Right ventricle myocardium superior (tissue), 1 donor: ENCODE data around the gene SPSB4. TPM values are rescaled to one million over a fixed set of nuclear protein-coding genes. Genes with fewer than 3 reads are reported as not detected.
"Not testable (repeated sequence)": the region's sequence is repeated elsewhere in the genome, so short reads cannot be mapped to it uniquely, and the experiment has no call there.

ENCODE experiments used
- ATAC-seq: fragments of 200-7000 bp; cut with Tn5 transposase; one replicate; pipeline ENCODE4 v1.9.1; 2020; ENCODE audit warnings: mild to moderate bottlenecking; ENCODE audit not compliant: poor library complexity
- DNase-seq: peaks from one replicate; pipeline ENCODE4 v3.0.0-alpha.2; 2020
- intact Hi-C: fragments of 100-400 bp; cut with DNase I; formaldehyde crosslinking; loops from one replicate; pipeline ENCODE4 v1.11.2; 2022
- total RNA-seq: library from RNA; stranded (reverse); fragmentation: NEBNext Ultra II Directional; extraction: Animal tissue kit (Norgen Biotek cat#: 25700); gene quantifications from one replicate; pipeline ENCODE4 v1.2.1, GENCODE V29; 2021
- donor health status: DM: no; HTN: yes; CAD: no; lungs with severe emphysema.

The SPSB4 gene
- total RNA-seq, 1 donor from 2014 or later, result 7.3 TPM

DNA sequence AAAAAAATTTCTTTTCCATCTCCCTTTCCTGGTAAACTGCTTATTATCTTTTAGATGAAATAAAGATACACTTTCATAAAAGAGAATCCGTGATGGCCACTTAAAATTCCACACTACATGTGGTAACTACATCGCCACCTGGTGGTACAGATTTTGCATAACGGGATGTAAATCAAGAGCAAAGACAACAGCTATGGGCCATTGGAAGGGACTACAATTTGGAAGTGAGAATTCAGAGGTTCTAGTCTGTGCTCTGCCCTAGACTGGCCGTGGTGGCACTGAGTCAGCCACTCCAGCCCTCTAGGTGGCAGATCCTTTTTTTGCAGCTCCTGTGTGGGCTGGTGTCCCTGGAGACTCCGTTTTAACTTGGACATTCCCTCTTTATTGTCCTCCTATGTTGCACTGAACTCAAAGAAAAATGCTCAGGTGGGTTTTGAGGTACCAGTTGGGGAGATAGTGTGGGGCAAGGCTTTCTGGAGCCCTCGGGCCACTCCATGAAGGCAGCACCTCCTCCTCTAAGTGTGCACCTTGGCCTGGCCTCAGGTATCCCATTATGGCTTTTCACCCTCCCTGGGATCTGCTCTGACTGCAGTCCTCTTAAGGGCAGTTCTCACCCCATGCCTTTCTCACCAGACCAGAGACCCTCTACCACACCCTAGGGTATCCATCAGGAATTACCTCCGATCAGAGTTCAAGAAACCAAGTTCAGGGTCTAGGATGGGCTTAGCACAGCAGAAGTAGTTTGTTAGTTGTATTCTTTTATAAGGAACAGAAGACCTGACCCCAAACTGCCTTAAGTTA is 54.9 kb downstream of the SPSB4 start:
- intact Hi-C loops, result loop anchor here (5.0 kb wide), 1 partner anchor 94 kb away; no protein-coding TSS in a partner anchor
- DNase-seq (no peak), ATAC-seq (peak; percentile 46)

DNA sequence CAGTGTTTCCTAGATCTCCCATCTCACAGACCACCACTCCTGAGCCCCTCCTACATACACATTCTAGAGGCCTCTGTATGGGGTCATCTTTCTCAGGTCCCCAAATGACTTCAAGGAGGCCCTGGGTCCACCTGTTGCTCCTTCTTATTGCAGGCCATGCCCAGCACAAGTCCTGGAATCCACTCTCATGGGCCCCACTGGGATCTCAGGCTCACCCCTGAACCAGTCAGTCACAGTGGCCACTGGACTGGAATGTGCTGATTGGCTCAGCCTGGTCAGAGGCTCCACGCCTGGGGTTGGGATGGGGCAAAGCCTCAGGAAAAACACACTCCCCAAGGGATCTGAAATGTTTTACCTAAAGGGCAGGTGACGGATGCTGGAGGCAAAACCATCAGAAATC is 55.7 kb downstream of the SPSB4 start:
- ATAC-seq (no peak), DNase-seq (no peak)
- intact Hi-C loops, result loop anchor here (5.0 kb wide), 1 partner anchor 95 kb away; no protein-coding TSS in a partner anchor

DNA sequence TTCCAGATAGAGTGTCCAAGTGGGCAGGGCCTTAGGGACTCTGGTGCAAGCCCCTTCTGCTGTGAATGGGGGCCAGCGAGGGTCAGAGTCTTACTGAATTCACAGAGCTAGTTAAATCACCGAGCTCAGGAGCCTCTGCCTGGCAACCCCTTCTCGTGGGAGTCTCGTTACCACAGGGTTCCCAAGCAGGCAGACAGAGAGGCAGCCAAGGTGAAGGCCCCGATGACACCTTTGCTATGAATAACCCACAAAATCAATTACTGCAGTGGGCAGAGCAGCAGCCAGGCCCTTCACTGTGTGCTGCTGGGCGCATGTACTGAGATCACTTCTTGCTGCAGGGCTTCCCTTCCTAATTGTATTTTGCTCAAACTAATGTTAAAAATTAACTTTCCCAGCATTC is 56.9 kb downstream of the SPSB4 start:
- ATAC-seq, result no peak

DNA sequence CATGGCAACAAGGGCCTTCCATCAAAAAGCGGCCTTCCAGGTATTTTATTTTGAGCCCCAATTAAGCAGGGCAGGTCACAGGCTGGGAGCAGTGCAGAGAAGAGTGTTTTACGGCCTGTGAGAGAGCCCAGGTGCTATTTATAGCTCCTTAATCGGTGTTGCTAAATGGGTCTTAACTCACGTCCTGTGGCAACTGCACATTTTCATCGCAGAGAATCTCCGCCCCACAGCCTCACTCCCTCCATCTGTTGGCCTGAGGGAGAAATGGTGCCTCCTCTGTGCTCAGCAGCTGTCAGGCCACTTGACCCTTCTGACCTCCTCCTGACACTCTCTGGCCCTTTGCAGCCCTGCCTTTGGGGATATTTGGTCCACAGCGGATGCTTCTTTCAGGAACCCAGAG is 58.6 kb downstream of the SPSB4 start:
- DNase-seq (no peak), ATAC-seq (peak; percentile 91)
- intact Hi-C loops, result loop anchor here (2.0 to 5.0 kb wide), 2 partner anchors 59 to 97 kb away; partner anchors contain the start of gene SPSB4

More for the DNA sequence above, 56.9 kb downstream of the SPSB4 start:
- no peak for DNase-seq
- intact Hi-C loops, result loop anchor here (2.0 to 5.0 kb wide), 2 partner anchors 57 to 96 kb away; partner anchors contain the start of gene SPSB4

DNA sequence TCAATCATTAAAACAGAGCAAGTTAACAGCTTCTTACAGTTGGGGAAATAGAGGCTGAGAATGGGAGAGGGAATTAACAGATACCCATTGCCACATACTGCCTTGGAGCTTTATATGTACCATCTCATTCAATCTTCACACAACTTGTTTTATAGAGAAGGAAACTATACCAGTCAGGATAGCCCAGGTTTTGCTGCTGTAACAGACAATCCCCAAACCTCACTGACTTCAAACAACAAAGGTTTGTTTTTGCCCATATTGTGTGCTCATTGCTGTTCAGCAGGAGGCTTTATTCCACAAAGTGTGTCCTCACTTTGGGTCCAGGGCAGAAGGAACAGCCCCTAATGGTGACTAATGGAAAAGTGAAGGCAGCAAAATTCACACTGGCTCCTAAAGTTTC is 59.2 kb downstream of the SPSB4 start:
- intact Hi-C loops, result no loop called here
- ATAC-seq, result no peak
- DNase-seq, result no peak

GRCh38 chr3:141111364-141112155 is 60.4 kb downstream of the SPSB4 start:
- intact Hi-C loops, result no loop called here
- ATAC-seq, result no peak
- no peak for DNase-seq

DNA sequence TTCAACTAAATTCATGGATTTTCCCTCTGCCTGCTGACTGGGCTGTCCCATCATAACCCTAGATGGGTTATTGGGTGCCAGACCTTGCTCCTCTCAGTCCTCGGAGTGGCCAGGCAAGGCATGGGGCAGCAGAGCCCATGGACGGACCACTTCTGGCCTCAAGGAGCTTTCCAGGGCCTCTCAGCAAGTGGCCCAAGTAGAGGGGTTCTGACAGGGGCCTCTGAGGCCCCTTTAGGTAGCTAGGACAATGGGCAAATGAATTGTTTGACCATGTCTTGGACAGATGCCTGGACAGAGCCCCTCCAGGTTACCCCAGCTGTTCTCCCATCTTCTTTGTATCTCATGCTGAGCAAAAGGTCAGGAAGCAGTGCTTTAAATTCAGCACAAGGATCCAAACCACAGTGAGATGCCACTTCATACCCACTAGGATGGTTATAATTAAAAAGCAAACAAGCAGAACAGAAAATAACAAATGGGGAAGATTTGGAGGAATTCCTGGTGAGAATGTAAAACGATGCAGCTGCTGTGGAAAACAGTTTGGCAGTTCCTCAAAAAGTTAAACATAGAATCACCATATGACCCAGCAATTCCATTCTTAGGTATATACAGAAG is 61.6 kb downstream of the SPSB4 start:
- ATAC-seq (no peak), DNase-seq (no peak)
- intact Hi-C loops, result no loop called here

GRCh38 chr3:141113680-141114079 is 62.5 kb downstream of the SPSB4 start:
- DNase-seq, ATAC-seq, intact Hi-C loops: not testable (repeated sequence)

GRCh38 chr3:141114179-141114745 is 63.1 kb downstream of the SPSB4 start:
- DNase-seq (no peak), ATAC-seq (no peak)

DNA sequence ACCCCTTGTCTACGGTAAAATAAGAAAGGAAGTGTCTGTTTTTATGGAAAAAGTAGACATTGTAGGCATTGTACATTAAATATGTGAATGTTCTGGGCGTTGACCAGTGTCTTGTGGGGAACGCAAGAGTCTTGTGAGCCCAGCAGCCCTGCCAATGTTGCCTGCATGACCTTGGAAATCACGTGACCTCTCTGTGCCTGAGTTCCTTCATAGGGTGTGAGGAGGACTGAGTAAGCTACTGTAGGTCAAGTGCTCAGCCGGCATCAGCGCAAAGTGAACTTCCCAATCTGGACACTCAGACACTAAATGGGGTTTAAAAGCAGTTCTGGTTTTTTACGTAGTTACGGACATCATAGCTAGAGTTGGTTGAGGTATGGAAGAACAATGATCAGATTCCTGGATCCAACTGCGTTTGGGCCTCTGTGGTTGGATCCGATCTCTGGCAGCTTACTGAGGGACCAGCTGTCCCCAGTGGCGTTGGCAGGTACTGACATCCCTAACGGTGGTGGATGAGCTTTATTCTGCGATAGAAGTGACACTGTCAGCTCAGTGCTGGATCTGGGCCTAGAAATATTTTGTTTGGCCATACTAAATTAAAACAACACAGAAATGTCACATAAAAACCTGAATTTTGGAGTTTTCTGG is 63.8 kb downstream of the SPSB4 start:
- ATAC-seq (peak; percentile 24), DNase-seq (no peak)
- intact Hi-C loops, result no loop called here

More at GRCh38 chr3:141114179-141114745, 63.1 kb downstream of the SPSB4 start:
- intact Hi-C loops, result no loop called here

- DNase-seq, result no peak
- peak; percentile 90 for ATAC-seq
- intact Hi-C loops, result no loop called here
Measured at GRCh38 chr3:141115789-141116541, 64.8 kb downstream of the SPSB4 start.

DNA sequence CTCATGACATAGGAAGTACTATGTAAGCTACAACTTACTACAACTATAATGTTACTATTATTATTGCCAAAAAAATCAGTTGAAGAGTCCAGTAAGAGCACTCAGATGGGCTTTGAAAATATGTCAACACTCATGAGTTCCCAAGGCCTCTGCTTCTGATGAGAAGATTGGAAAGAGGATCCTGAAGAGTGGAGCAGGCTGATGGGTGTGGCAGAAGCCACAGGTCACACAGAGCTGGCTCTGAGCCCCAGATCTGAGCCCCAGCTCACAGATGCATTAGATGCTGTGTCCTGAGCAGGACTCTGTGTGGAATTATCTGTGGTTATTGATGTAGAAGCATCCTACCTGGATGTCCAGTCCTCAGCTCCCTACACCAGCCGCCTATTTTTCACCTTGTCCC is 65.6 kb downstream of the SPSB4 start:
- intact Hi-C loops, result no loop called here
- ATAC-seq (no peak), DNase-seq (no peak)

GRCh38 chr3:141117982-141118381 is 66.8 kb downstream of the SPSB4 start:
- DNase-seq, intact Hi-C loops, ATAC-seq: not testable (repeated sequence)

- ATAC-seq, result no peak
- DNase-seq, result no peak
- intact Hi-C loops, result no loop called here
Measured at GRCh38 chr3:141122455-141123030, 71.4 kb downstream of the SPSB4 start.

DNA sequence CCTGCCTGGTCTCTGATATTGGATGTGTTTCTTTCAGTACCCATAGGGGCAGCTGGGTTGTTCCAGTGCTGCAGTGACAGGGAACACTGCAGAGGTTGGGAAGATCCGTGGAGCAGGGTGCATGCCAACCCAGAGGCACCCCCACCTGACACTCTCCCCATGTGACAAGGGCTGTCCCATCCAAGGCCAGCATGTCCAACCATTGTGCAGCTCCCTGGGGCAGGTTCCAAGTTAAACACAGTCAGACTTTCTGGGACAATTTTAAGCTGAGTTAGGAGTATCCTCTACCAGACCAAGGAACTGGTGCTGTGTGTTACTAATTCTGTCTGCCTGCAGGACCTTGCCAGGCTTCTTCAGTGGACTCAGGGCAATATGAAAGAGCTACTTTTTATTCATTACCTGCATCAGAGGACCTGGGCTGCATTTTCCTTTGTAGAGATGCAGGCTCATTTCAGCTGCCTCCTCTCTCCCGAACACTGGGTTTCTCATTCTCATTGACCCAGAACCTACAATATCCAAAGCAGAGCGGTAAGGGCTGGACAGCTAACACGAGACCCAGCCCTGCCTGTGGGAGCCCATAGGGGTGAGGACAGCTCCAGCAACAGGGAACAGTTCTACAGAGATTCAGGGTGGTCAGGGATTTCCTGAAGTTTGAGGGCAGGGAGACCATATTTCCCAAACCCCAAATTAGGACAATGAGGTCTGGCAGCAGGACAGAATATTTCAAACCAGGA is 72.7 kb downstream of the SPSB4 start:
- intact Hi-C loops, result no loop called here
- ATAC-seq, result peak; percentile 90
- no peak for DNase-seq

DNA sequence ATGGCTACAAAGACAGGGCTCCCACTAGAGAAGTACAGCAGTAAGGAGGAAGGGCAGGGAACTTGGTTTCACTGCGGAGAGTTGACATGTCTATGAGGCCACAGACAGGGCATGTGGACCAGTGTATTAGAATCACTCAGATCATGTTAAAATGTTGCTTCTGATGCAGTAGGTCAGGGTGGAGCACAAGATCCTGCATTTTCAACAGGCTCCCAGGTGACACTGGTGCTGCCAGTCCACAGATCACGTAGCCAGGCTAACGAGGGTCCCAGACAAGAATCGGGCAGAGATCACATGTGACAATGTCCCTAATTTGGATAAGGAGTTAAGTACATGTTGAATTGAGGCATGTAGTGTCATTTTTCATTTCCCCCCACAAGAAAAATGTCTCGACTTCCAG is 73.6 kb downstream of the SPSB4 start:
- DNase-seq (no peak), ATAC-seq (no peak)
- intact Hi-C loops, result no loop called here

- no peak for ATAC-seq
- intact Hi-C loops, result no loop called here
- DNase-seq, result no peak
Measured at GRCh38 chr3:141125351-141125750, 74.2 kb downstream of the SPSB4 start.
